Thymus (tissue), 11 donors: ENCODE measurements around the gene SMARCD3. TPM values are rescaled to one million over a fixed set of nuclear protein-coding genes. Genes with fewer than 3 reads are reported as not detected.
A peak's percentile ranks its signal among the peaks of the same experiment; 100 is the strongest.

Experiments used
- DNase-seq, 9 donors: peaks; one replicate each; pipeline ENCODE4 v3.0.0-alpha.2; 2013; ENCODE audit warnings: low spot score in 9 of 9, low read depth in 6 of 9, missing footprints in 1 of 9
- H3K27ac ChIP-seq, 2 donors: one replicate each; pipeline ENCODE4 v1.5.1; 2013; ENCODE audit warnings: control low read depth in 1 of 2, low read depth in 1 of 2, low read length in 1 of 2, mild to moderate bottlenecking in 1 of 2, moderate library complexity in 1 of 2
- H3K27me3 ChIP-seq, 2 donors: one replicate each; pipeline ENCODE4 v1.5.1; 2013; ENCODE audit warnings: low read length in 1 of 2; ENCODE audit not compliant: control insufficient read depth in 2 of 2, insufficient read depth in 1 of 2
- H3K36me3 ChIP-seq, 2 donors: one replicate each; pipeline ENCODE4 v1.5.1; 2013; ENCODE audit warnings: low read length in 1 of 2, mild to moderate bottlenecking in 1 of 2, moderate library complexity in 1 of 2; ENCODE audit not compliant: control insufficient read depth in 2 of 2, insufficient read depth in 2 of 2
- H3K4me1 ChIP-seq, 2 donors: one replicate each; pipeline ENCODE4 v1.5.1; 2013; ENCODE audit warnings: low read length in 2 of 2; ENCODE audit not compliant: control insufficient read depth in 2 of 2, insufficient read depth in 2 of 2
- H3K4me3 ChIP-seq, 2 donors: one replicate each; pipeline ENCODE4 v1.5.1; 2013; ENCODE audit warnings: low read length in 2 of 2, control low read depth in 1 of 2, mild to moderate bottlenecking in 1 of 2
- H3K9me3 ChIP-seq, 2 donors: one replicate each; pipeline ENCODE4 v1.5.1; 2013; ENCODE audit warnings: low read length in 1 of 2, mild to moderate bottlenecking in 1 of 2; ENCODE audit not compliant: control insufficient read depth in 2 of 2, insufficient read depth in 1 of 2
- WGBS: extraction: QIAGEN DNeasy Blood & Tissue Kit; methylation state at CpG from one replicate; pipeline ENCODE4 v1.1.7; 2013; 5-methylcytosine and 5-hydroxymethylcytosine counted together
- polyA plus RNA-seq: library from polyadenylated mRNA; stranded (reverse); fragments of 200-250 nt; gene quantifications from one replicate; pipeline ENCODE4 v1.2.3, GENCODE V29; 2013
- total RNA-seq: library from RNA; stranded (reverse); fragments of 120-200 nt; gene quantifications from one replicate; pipeline ENCODE4 v1.2.4, GENCODE V29; 2013
- donor health status: healthy.

SMARCD3 gene
- total and polyA plus RNA-seq, 2 donors: 4.1 to 9.6 TPM

DNA sequence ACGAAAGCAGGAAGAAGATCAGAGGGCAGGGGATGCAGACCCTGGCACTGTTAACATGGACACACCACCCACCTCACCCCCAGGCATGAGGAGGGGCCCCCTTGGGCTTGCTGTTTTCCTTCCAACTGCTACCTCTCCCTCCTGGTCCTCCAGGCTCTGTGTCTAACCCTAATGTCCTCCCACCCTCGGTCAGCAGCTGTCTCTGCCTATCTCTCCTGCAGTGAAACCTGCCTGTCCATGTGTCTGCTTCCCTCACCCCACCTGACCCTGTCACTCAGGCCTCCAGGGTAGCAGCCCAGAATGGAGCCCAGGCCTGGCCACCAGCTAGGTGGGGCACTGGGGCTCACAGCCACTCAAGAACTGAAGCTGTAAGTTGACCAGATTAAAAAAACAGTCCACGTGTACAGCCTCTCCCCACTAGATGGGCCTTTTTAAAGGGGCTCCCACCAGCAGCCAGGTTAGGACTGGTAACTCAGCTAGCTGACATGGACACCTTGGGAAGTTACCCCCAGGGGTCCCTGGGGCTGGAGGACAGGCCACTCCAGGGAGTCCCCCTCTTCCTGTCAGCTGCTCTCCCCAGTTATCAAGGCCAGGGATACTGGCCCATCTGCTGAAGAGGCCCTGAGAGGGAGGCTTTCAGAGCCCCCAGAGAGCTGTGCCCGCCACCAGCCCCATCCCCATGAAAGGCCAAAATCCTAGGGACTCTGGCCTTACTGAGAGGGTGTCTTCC is 1.5 kb downstream of the SMARCD3 start:
- peaks cover 0 to 4% of the 10 kb centered on the region in 2 donors for H3K9me3 ChIP-seq
- H3K27ac ChIP-seq: no peak overlapping the region
- H3K4me3 ChIP-seq: no peak overlapping the region
- no peak for DNase-seq
- H3K4me1 ChIP-seq: peaks cover 31 to 71% of the 10 kb centered on the region in 2 donors
- peaks cover 74 to 80% of the 10 kb centered on the region in 2 donors for H3K27me3 ChIP-seq
- 76% methylated on average over 4 of the region's 4 CpGs for WGBS
- no peaks in the 10 kb centered on the region for H3K36me3 ChIP-seq

DNA sequence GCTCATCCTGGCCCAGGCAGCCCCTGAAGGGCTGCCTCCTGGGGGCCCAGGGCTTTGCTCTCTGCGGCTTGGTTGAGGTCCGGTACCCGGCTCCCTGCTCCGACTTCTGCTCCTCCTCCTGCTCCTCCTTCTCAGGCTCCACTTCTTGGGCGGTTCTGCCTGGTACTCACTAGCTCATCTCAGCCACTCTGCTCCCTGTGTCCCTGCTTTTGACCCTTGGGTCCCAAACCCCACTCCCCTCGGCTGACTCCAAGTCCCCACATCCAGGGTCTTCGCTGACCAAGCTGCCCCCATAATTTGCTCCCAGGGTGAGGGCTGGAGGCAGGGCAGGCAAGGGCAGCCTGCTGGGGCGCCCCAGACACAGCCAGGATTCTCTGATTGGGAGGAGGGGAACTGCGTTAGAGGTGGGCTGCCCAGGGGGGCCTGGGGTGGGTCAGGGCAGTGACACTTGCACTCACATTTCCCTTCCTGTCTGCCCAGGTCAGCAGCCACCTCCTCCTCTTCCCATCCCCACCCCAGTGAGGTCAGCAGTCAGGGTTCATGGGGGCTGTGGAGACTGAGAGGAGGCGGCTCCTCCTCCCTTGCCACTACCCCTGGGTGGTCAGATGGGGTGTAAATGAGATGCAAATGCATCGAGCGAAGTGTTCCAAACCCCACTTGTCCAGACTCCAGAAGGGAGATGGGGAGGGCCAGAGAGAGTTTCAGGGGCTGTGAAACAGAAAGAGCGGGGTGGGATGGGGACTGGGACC is 2.2 kb downstream of the SMARCD3 start:
- WGBS: 79% methylated on average over 13 of the region's 13 CpGs
- no peak for DNase-seq
- no peak overlapping the region for H3K4me3 ChIP-seq
- peaks cover 31 to 67% of the 10 kb centered on the region in 2 donors for H3K4me1 ChIP-seq
- H3K27ac ChIP-seq: no peak overlapping the region
- peaks cover 67 to 74% of the 10 kb centered on the region in 2 donors for H3K27me3 ChIP-seq
- no peaks in the 10 kb centered on the region for H3K36me3 ChIP-seq
- peaks cover 0 to 3% of the 10 kb centered on the region in 2 donors for H3K9me3 ChIP-seq

DNA sequence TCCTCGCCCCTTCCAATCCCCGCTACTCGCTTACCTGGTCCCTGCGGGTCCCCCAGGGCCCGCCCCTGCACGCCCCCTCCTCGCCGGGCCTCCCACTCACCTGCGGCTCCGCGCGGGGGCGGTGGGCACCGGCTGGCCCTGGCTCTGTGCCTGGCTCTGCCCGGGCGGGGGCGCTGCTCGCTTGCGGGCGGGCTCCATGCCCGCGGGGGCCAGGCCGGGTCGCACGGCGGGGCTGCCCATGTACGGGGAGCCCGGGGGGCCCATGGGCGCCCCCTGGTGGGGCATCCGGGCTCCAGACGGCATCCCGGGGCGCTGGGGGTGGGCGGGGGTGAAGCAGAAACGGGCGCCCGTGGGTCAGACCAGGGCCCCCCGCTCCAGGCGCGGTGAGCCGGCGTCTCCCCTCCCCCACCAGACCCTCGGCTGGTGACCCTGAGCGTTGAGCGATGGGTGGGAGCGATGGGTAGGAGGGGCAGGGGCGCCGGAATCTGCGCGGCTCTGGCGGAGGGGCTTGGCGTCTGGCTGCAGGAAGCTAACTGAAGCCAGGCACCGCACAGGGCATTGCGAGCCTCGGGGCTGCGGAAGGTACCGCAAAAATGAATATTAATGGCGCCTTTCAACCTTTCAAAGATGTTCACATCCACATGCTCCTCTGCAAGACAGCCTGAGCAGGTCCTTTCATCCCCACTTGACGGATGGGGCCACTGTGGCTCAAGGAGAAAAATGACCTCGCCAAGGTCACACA is 3.0 kb downstream of the SMARCD3 start:
- Histone ChIP-seq H3K4me1 (peaks cover 31 to 60% of the 10 kb centered on the region in 2 donors), H3K9me3 (no peaks in the 10 kb centered on the region), H3K36me3 (peaks cover 0 to 5% of the 10 kb centered on the region in 2 donors), H3K27me3 (peaks cover 59 to 66% of the 10 kb centered on the region in 2 donors), H3K4me3 (peak overlapping the region in 1 of 2 donors; percentile 48), H3K27ac (no peak overlapping the region)
- 4% methylated on average over 60 of the region's 60 CpGs for WGBS
- peak in 3 of 9 donors; percentile 69 to 80 (median 77) for DNase-seq

DNA sequence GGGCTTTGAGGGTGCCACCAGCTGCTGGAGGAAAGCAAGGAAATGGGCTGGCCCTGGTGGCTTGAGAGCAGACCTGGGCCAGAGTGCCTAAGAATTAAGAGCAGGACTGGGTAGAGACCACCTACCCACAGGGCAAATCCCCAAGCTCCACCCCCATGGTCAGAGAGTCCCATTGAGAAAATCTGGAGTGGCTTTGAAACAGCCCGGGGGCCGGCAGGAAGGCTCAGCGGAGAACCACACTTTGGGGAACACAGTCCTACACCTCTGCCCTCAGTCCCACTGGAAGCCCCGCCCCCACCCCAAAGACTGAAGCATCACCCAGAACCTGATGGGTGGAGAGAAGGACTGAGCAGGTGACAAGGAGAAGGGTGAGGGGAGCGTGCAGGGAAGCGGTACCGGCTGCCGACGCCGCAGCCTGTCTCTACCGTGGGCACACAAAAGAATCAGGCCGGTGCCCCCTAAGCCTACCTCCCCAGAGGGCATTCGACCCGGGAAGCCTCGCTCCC is 3.6 kb downstream of the SMARCD3 start:
- Histone ChIP-seq H3K4me1 (peaks cover 31 to 54% of the 10 kb centered on the region in 2 donors), H3K9me3 (no peaks in the 10 kb centered on the region), H3K4me3 (peak overlapping the region in 1 of 2 donors; percentile 48), H3K36me3 (peaks cover 4 to 5% of the 10 kb centered on the region in 2 donors), H3K27me3 (peaks cover 53 to 60% of the 10 kb centered on the region in 2 donors), H3K27ac (no peak overlapping the region)
- WGBS: 6% methylated on average over 15 of the region's 15 CpGs
- DNase-seq: no peak

DNA sequence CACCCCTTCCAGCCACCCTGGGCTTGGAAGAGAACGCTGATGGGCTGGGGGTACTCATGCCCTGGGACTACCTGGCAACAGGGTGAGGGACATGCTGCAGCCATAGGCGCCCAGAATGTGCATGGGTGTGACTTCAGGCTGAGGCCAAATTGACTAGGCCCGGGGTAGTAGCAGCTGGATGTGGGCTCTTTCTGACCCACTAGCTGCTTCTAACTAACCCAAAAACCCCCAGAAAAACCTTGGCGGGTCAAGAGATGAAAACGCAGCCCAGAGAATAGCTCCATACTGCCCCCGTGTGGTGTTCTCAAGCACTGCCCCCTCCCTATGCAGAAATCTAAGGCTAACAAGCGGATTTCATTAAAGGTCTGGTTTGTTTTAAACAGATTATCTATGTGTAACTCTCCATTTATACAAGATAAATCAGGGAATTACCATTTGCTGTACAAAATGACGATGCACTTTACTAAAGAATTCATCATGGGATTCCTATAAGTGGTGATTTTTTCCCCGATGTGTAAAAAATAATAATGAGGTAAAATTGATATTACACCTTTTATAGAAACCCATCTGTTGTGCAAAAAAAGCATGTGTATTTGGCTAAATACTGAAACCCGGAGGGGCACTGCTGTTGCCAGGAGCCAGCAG is 4.2 kb downstream of the SMARCD3 start:
- H3K4me1 ChIP-seq: peaks cover 30 to 50% of the 10 kb centered on the region in 2 donors
- DNase-seq: peak in 2 of 9 donors; percentile 75 to 79
- peaks cover 48 to 54% of the 10 kb centered on the region in 2 donors for H3K27me3 ChIP-seq
- WGBS: 20% methylated on average over 10 of the region's 10 CpGs
- H3K36me3 ChIP-seq: peaks cover 4 to 7% of the 10 kb centered on the region in 2 donors
- no peaks in the 10 kb centered on the region for H3K9me3 ChIP-seq
- peak overlapping the region in 1 of 2 donors; percentile 20 for H3K27ac ChIP-seq
- H3K4me3 ChIP-seq: peak overlapping the region in 1 of 2 donors; percentile 21

DNA sequence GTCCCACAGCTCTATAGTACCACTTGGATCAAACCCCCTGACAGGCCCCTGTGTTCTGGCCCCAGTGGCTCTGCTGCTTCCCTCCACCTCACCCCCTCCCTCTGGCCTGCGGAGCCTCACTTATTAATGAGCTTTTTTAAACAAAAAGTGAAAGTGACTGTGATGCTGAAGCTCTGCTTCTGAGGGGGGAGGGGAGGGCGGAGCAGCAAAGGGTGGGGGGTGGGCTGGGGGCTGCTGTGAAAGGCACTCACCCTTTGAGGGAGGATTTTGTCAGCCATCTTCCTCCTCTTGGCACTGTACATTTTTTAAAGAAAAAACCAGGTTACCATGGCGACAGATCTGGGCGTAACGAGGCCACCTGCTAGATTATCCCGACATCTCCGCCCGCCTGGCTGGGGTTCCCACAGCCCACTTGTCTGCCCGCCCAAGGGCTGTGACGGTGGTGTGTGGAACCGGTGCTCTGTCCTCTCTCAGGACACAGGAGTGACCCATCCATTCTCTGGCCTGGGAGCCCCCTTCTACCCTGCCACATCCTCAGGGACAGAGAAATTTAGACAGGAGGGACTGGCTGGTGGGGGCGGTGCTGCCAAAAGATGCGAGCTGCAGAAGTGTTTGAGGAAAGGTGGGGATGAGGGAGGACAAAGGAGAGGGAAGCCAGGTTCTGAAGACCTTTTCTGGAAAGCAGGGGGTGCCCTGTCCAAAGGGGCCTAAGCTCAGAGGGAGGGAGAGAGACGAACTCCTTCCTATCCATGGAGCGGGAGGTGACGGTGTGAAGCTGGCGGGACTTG is 4.9 kb downstream of the SMARCD3 start:
- Histone ChIP-seq H3K4me1 (peaks cover 23 to 48% of the 10 kb centered on the region in 2 donors), H3K4me3 (peak overlapping the region; percentile 23 to 47), H3K9me3 (no peaks in the 10 kb centered on the region), H3K36me3 (peaks cover 11 to 13% of the 10 kb centered on the region in 2 donors), H3K27me3 (peaks cover 41 to 47% of the 10 kb centered on the region in 2 donors), H3K27ac (peak overlapping the region; percentile 3 to 77)
- peak in 7 of 9 donors; percentile 65 to 90 (median 71) for DNase-seq
- WGBS: 15% methylated on average over 17 of the region's 17 CpGs

DNA sequence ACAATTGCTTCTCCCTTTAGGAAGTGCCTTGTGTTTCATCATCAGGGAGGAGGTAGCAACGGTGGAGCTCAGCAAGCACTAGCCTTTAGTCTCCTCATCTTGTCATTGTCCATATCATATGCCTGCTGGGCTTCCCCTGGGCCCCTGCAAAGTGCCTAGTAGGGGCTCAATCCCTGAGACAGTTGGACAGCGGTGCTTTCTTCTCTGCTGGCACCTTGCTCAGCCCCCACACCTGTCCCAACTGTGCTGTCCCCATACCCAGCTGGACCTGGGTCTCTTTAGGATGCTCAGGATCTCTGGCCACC is 5.5 kb downstream of the SMARCD3 start:
- 28% methylated on average over 2 of the region's 2 CpGs for WGBS

More for the DNA sequence above, 5.5 kb downstream of the SMARCD3 start:
- Histone ChIP-seq H3K4me1 (peaks cover 22 to 43% of the 10 kb centered on the region in 2 donors), H3K27me3 (peaks cover 35 to 41% of the 10 kb centered on the region in 2 donors), H3K36me3 (peaks cover 17 to 19% of the 10 kb centered on the region in 2 donors), H3K27ac (peak overlapping the region in 1 of 2 donors; percentile 77), H3K4me3 (peak overlapping the region; percentile 23 to 47), H3K9me3 (no peaks in the 10 kb centered on the region)
- DNase-seq: no peak
